GDM1 (cell line): ENCODE data around the gene ST14.
"Not testable (repeated sequence)": the region's sequence is repeated elsewhere in the genome, so short reads cannot be mapped to it uniquely, and the experiment has no call there.

Source experiments
- DNase-seq: peaks from one replicate; lab custom pipeline; 2025; lab: John Stamatoyannopoulos, UW

ST14 gene

GRCh38 chr11:130233888-130234287, 74.3 kb downstream of the ST14 start:
- not testable (repeated sequence) for DNase-seq

DNA sequence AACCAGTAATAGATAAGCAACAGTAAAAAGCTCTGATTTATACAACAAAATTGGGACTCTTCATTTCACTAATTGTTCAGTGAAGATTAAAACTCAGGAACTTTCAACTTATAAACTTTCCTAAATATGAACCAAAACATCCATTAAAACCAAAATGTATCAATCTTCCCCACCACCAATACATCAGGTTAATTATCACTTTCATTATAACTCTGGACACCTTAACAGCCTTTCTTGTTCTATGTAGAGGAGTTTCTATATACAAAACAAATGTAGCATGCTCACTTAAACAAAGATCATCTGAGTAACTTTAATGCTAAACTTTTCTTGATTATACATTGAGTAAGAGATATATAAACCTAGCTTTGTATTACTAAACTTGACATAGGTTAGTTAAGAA, 74.7 kb downstream of the ST14 start:
- no peak for DNase-seq

DNA sequence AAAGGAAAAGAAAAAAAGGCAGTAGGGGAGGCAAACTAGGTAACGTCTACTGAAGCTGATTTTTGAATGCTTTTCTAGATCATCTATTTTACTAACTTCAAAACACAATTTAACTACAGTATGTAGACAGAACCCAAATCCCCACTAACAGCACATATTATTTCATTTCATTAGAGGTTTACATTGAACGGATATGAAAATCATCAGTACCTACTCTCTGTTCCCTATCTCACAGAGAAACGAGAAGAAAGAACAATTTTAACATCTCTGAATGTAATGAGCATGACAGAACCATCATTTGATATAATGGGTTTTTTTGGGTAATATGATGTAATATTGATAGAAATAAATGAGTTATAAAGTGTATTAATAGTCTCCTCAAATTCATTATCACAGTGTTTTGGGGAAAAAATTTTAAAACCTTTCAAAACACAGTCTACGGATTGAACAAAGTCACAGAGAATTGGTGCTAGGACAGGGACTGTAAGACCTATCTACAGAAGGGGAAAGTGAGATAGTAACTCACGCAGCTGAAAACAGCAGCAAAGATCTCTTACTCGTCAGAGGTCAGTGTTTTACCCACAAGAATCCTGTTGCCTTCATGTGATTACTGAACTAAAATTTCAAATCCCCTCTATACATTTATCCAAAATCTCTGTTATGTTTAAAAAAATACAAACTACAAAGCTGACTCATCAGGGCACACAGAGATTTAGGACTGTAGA, 77.9 kb downstream of the ST14 start:
- DNase-seq = no peak

DNA sequence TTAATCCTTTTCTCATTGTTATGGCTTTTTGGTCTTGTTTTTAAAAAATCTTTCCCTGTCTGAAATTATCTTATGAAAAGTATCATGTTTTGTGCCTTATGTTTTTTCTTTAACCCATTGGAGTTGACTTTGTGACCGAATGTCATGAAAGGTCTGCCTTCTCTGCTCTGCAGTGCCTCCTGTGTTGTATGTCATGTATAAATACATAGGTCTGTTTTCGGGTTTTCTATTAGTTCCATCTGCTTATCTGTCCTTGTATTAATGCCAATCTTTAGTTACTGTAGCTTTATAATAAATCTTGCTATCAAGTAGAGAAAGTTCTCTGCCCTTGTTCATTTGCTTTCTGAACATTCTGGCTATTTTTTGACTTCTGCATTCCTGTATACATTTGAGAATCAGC, 82.1 kb downstream of the ST14 start:
- no peak for DNase-seq

GRCh38 chr11:130243816-130244215, 84.2 kb downstream of the ST14 start:
- no peak for DNase-seq

GRCh38 chr11:130244848-130245247, 85.3 kb downstream of the ST14 start:
- no peak for DNase-seq

GRCh38 chr11:130245375-130245774, 85.8 kb downstream of the ST14 start:
- DNase-seq = not testable (repeated sequence)

DNA sequence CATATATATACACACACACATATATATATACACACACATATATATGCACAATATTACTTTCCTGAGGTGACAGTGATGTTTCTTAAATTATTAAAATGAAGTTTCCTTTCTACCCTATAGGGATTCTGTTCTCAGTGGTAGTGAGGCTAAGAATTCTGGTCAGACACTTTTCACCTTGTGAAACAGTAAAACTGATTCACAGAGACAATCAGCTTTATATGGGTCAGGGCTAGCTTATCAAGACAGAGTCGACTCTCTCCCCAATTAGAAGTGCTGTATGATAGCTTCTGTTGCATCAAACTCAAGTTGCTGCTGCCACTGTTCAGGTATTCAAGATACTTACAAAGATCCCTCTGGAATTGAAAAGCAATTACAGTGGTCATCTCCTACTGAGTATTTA, 86.7 kb downstream of the ST14 start:
- DNase-seq = no peak

DNA sequence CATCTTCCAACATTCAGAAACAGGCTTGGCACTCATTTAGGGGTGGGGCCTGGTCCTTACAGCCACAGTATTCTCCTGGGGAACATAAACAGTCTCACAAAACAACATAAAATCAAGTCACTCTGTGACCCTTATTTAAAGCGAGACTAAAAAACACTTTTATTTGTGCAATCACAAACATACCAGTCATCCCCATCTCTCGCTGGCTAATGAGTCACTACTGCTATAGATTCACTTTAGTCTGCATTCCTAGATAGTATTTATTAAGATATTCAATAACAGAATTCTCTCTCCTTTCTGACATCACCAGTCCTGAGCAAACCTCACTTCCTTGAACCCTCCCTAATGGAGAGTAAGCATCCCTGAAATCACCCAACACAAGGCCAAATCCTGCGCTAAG, 87.2 kb downstream of the ST14 start:
- DNase-seq = no peak

DNA sequence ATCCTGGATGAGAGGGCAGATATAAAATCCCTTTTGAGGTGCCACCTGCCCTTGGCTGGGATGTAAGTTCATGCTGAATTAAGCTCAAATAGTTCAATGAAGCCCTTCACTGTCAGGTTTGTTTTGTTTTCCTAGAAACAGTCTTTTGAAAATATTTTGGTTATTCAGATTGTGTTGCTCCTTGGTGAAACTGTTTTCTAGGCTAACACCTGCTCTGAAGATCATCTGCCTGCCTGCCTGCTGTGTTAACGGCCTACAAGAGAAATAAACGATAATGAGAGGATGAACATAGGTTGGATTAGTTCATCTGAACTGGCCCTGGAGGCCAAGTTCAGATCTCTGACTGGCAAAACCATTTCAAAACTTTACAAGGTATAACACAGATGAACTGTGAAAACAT, 87.7 kb downstream of the ST14 start:
- DNase-seq = no peak

- no peak for DNase-seq
Observed at GRCh38 chr11:130249371-130249770, 89.8 kb downstream of the ST14 start.

DNA sequence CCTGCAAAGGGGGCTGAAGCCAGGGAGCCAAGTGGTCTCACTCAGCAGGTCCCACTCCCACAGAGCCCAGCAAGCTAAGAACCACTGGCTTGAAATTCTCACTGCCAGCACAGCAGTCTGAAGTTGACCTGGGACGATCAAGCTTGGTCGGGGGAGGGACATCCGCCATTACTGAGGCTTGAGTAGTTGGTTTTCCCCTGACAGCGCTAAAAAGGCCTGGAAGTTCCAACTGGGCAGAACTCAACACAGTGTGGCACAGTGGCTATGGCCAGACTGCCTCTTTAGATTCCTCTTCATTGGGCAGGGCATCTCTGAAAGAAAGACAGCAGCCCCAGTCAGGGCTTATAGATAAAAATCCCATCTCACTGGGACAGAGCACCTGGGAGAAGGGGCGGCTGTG, 90.3 kb downstream of the ST14 start:
- DNase-seq = not testable (repeated sequence)

DNA sequence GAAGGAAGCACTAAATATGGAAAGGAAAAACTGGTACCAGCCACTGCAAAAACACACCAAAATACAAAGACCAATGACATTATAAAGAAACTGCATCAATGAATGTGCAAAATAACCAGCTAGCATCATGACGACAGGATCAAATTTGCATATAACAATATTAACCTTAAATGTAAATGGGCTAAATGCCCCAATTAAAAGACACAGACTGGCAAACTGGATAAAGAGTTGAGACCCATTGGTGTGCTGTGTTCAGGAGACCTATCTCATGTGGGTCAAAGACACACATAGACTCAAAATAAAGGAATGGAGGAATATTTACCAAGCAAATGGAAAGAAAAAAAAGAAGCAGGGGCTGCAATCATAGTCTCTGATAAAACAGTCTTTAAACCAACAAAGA, 92.2 kb downstream of the ST14 start:
- not testable (repeated sequence) for DNase-seq
